Lower leg skin (tissue), 3 donors: ENCODE results near the gene MRM3.

Experiments
- CTCF ChIP-seq, 3 donors: fragments of 450-650 bp; IDR thresholded peaks; one replicate each; pipeline ENCODE4 v1.5.1; 2016; ENCODE audit warnings: antibody characterized with exemption in 3 of 3, mild to moderate bottlenecking in 3 of 3, moderate library complexity in 2 of 3
- POLR2A ChIP-seq, 2 donors: fragments of 450-650 bp; IDR thresholded peaks; one replicate each; pipeline ENCODE4 v1.6.1; 2016 to 2017; ENCODE audit warnings: antibody characterized with exemption in 2 of 2, mild to moderate bottlenecking in 1 of 2, moderate library complexity in 1 of 2

- TF ChIP-seq CTCF (IDR thresholded peaks at IDR 0.05) = no peak
- TF ChIP-seq POLR2A (IDR thresholded peaks at IDR 0.05) = no peak
These were observed 7.1 kb downstream of the MRM3 start for GRCh38 chr17:789160-789840.
